Ecto neural progenitor cell (in vitro differentiated cells): ENCODE results near the gene PPHLN1.

Experiments
- DNase-seq: peaks from one replicate; pipeline ENCODE4 v3.0.0-alpha.2; 2018; ENCODE audit warnings: low spot score

PPHLN1 gene

GRCh38 chr12:42482748-42483520 lies 157.0 kb downstream of the PPHLN1 start:
- peak; percentile 94 for DNase-seq

- peak; percentile 83 for DNase-seq
Measured at GRCh38 chr12:42483521-42483790, 157.5 kb downstream of the PPHLN1 start.

GRCh38 chr12:42484996-42485395 lies 159.0 kb downstream of the PPHLN1 start:
- no peak for DNase-seq

DNA sequence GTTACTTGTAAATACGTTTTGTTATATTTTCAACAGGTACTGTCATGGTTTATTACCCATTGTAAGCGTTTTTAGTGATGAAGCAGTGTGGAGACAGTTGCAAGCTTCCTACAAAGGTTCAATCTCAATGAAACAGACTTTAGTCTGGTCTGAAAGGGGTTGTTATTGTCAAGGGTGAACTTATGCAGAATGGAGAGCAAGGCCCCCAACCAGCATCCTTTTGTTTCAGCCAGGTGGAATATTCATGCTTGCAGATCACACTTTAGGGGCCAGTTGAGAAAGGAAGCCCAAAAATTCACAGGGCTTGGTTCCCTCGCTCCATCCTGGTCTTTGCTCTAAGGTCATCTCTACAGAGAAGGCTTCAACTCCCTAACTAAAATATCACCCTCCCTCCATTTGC lies 159.9 kb downstream of the PPHLN1 start:
- no peak for DNase-seq

DNA sequence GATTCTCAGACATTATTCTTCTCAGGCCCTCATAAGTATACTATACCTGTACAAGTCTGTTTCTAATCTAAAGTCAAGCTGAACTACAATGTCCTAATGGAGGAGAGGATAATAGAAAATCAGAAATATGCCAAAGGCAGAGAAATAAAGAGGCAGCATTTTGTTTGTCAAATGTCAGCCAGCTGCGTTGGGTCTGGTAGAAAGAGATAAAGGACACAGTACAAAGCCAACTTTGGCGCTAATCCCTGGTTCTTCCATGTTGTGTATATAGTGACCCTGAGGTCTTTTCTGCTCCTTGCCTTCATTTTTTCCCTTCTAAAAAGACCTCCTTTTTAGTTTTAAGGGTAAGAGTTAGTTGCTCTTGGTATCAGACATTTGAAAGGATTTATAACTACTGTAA lies 160.4 kb downstream of the PPHLN1 start:
- DNase-seq: no peak

- no peak for DNase-seq
Measured at GRCh38 chr12:42490261-42490842, 164.4 kb downstream of the PPHLN1 start.
